PC-9 (cell line): ENCODE data around the gene CDX2.

ENCODE experiments used
- CTCF ChIP-seq: fragments of 200-600 bp; sonication (generic); conservative IDR thresholded peaks from 2 replicates; pipeline ENCODE4 v1.6.1; 2017; ENCODE audit warnings: mixed run types, antibody characterized with exemption, mild to moderate bottlenecking, moderate library complexity
- EZH2 ChIP-seq: fragments of 200-600 bp; sonication (generic); IDR thresholded peaks from 2 replicates; pipeline ENCODE4 v1.8.0; 2017; ENCODE audit warnings: antibody characterized with exemption, low read depth

GRCh38 chr13:27970382-27971235 lies 1.5 kb upstream of the CDX2 start:
- TF ChIP-seq CTCF (no peak), EZH2 (no peak)
